Stimulated activated CD8-positive, alpha-beta memory T cell treated with anti-CD3 and anti-CD28 coated beads, Interleukin-4, amount 100 ng/mL, for 48 hours (primary cell): Measurements from ENCODE around the gene POLR2E.
"Not testable (repeated sequence)": the region's sequence is repeated elsewhere in the genome, so short reads cannot be mapped to it uniquely, and the experiment has no call there.

ENCODE experiments used
- DNase-seq: peaks from one replicate; pipeline ENCODE4 v3.0.0-alpha.2; 2020

POLR2E gene

DNA sequence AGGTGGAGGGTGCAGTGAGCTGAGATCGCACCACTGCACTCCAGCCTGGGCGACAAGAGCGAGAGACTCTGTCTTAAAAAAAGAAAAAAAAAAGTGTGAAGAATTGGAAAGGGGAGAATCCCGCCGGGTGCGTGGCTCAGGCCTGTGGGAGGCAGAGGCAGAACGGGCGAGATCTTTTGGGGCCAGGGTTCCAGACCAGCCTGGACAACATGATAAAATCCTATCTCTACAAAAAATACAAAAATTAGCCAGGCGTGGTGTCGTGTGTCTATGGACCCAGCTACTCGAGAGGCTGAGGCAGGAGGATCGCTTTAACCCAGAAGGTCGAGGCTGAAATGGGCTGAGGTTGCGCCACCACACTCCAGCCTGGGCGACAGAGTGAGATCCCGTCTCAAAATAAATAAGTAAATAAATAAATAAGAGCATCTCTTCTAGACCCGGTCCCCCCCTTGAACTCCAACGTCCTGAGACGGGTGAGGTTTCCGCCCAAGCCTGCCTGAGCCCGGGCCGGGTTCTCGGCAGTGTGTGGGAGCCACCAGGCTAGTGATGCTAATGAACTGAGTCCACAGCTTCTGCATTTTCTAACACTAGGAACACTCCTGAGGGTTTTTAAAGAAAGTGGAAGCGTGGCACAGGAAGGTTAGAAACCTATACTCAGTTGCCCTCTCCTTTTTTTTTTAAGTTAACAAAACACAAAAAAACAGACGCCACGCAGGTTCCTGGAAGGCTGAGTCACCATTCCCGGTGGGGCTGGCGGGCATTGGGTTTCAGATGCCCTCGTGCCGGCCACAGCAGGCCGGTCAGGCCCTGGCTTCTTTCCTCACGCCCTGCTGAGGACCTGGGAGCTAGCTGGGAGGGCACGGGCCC lies 30.7 kb upstream of the POLR2E start:
- no peak for DNase-seq

DNA sequence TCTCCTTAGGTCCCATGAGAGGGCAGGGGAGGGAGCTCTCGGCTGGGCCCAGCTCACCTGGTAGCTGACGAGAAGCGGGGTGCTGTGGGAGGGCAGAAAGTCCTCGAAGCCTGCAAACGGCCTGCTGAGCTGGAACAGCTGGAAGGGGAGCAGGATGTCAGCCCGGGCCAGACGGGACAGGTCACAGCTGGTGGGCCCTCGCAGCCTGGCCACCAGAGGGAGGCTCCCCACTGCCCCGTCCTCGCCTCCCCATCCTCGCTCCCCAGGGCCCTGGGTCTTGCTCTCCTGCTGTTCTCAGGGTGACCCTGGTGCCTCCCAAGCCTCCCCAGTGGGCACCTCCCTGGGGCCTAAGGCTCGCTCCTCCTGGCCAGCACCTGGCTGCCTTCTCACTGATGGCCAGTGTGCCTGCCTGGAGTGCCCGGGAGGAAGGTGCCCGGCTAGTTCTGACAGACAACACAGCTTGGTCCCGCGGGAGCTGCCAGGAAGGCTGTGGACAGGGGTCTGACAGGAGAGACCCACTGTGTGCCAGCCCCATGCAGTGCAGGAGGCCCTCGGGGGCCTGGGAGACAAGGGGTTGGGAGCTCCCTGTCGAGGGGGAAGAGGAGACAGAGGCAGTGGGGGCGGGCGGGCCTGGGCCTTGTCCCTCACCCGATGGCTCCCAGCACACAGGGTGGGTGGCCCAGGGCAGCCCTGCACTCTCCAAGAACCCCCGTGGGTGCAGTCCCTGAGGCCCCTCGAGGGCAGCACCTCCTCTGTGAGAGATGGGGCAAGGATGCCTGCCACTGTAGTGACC lies 28.9 kb upstream of the POLR2E start:
- DNase-seq = no peak

DNA sequence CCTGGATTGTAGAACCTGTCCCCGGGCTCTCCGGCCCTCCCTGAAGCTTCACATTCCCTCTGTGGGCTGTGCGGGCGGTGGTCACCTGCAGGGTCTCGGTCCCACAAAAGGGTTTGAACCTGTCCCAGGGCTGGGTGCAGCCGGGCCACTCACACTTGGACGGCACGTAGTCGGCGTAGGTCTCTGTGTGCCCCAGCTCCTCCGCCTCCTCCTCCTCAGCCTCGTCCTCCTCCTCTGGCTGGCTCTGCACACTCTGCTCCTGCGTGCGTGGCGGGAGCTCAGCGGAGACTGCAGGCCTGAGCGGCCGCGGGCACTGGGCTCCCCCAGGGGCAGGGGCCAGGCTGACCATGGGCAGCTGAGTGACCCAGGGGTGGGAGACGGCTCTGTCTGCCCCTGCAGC lies 28.2 kb upstream of the POLR2E start:
- DNase-seq = no peak

- peak; percentile 92 for DNase-seq
Measured at GRCh38 chr19:1122972-1123363, 27.8 kb upstream of the POLR2E start.

DNA sequence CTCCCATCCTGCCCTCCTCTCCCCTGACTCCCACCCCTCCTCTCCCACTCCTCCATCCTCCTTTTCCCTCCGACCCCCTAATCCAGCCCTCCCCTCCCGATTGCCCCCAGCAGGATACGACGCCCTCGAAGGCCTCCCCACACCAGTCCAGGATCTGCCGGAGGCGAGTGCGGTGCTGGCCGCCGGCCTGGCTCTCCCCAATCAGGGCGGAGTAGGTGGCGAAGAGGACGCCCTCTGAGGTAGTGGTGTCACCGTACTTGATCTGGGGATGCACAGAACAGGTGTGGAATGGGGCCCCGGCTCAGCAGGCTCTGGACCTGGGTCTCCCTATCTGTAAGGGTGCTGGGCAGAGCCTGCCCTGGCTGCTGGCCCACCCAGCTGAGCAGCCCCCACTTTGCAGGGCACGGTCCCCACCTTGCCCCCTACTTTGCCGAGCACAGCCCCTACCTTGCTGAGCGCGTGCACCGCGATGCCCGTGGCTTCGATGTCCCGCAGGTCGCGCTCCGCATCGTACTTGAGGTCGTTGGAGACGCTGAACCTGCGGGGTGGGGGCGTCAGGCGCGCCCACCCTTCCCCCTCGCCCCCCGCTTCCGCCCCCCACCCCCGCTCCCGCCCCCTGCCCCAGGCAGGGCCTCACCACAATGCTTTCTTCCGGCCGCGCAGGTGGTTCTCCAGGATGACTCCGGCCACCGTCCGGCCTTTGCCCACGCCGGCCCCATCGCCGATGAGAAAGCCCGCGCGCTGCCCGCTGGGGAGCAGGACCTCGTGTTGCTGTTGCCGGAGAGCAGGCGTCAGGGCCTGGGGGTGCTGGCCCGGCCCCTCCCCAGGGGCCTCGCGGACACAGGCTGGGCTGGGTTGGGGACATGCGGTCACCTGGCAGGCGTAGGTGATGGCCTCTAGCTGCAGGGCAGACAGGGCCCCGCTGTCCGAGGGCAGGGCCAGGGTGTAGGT lies 27.1 kb upstream of the POLR2E start:
- DNase-seq = no peak

DNA sequence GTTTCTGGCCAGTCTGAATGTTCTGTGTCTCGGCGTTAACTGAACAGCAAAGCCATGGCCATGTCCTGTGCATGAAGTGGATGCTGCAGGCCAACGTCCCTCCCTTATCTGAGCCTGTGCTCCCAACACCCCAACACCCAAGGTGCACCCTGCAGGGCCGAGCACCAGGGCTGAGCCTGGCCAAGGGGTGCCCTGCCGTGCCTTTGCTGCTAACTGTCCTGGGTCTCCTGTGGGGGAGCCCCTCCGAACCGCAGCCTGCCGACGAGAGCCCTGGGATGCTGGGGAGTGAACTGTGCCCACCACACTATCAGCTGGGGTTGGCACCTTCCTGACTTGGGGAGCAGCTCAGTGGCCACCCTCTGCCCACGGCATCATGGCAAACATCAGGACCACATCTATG lies 26.2 kb upstream of the POLR2E start:
- DNase-seq = no peak

- no peak for DNase-seq
Measured at GRCh38 chr19:1119475-1120217, 24.5 kb upstream of the POLR2E start.

GRCh38 chr19:1118999-1119398 lies 23.8 kb upstream of the POLR2E start:
- DNase-seq = no peak

- no peak for DNase-seq
Measured at GRCh38 chr19:1117654-1118053, 22.5 kb upstream of the POLR2E start.

- DNase-seq = no peak
Measured at GRCh38 chr19:1116726-1117581, 21.8 kb upstream of the POLR2E start.

- no peak for DNase-seq
Measured at GRCh38 chr19:1115646-1116420, 20.7 kb upstream of the POLR2E start.

DNA sequence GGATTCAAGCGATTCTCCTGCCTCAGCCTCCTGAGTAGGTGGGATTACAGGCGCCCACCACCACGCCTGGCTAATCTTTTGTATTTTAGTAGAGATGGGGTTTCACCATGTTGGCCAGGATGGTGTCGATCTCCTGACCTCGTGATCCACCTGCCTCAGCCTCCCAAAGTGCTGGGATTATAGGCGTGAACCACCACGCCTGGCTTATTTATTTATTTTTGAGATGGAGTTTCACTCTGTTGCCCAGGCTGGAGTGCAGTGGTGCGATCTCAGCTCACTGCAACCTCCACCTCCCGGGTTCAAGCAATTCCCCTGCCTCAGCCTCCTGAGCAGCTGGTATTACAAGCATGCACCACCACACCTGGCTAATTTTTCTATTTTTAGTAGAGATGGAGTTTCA lies 19.6 kb upstream of the POLR2E start:
- DNase-seq = not testable (repeated sequence)

DNA sequence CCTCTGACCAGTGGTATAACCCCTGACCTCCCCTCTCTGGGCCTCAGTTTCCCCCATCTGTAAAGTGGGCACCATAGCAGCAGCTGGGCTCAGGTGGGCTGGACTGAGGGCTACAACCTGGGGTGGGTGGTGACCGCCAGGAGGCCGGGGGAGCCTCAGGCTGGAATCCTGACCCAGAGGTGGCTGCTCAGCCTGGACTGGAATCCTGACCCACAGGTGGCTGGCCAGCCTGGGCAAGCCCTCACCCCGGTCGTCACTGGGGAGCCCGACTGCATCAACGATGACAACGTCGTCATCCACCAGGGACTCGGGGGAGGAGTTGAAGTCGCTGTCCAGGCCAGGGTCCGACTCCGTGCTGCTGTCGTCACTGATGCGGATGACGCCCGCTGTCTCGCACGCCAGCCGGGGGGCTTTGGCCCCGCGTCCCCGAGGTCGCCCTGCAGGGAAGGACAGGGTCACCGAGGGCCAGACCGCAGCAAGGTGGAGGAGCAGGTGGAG lies 18.9 kb upstream of the POLR2E start:
- DNase-seq = no peak

GRCh38 chr19:1113030-1113985 lies 18.1 kb upstream of the POLR2E start:
- DNase-seq = peak; percentile 94

GRCh38 chr19:1112268-1113029 lies 17.3 kb upstream of the POLR2E start:
- no peak for DNase-seq

GRCh38 chr19:1111641-1112267 lies 16.6 kb upstream of the POLR2E start:
- no peak for DNase-seq

DNA sequence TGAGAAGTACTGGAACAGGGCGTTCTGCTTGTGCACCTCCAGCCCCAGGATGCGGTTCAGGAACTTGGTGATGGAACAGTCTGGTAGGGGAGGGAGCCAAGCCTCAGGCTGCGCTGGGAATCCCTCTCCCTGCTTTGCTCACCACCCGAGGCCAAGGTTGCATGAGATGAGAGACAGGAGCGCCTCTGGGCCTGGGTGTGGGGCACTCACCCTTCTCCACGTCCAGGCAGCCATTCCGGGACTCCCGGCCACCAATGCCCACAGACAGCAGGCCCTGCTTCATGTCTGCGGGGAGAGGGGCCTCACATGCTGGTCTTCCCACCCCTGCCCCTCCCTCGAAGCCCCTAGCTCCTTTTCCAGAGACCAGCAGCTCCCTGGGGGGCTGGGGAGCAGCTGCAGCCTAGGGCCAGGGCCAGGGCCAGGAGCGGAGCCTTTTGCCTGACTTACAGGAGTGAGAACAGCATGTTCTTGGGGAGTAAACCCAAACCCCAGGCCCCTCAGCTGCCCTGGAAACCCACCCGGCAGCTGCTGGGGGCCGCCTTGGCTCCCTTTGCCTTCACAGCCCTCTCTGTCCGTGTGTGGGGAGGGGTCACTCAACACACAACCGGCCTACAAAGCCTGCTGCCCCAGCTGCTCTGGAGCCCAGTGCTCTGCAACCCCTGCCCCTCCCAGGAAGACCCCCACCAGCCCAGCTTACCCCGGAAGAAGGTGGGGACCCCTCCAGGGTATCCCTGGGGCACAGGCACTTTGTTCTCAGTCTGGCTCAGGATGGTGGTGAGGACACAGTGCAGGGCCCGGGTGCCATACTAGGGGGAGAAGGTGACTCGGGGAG lies 15.8 kb upstream of the POLR2E start:
- DNase-seq = no peak
